Activated naive CD8-positive, alpha-beta T cell treated with anti-CD3 and anti-CD28 coated beads for 36 hours (primary cell): Measurements from ENCODE around the gene EPC1. TPM values are rescaled to one million over a fixed set of nuclear protein-coding genes. Genes with fewer than 3 reads are reported as not detected.
A peak's percentile ranks its signal among the peaks of the same experiment; 100 is the strongest.
"Not testable (repeated sequence)": the region's sequence is repeated elsewhere in the genome, so short reads cannot be mapped to it uniquely, and the experiment has no call there.

Experiments used
- DNase-seq: peaks from one replicate; pipeline ENCODE4 v3.0.0; 2021
- H3K27ac Mint-ChIP-seq: one replicate; pipeline ENCODE4 v1.8.0; 2022; ENCODE audit warnings: mild to moderate bottlenecking, moderate library complexity, mixed read lengths
- H3K27me3 Mint-ChIP-seq: one replicate; pipeline ENCODE4 v1.8.0; 2022; ENCODE audit warnings: mild to moderate bottlenecking, mixed read lengths
- H3K36me3 Mint-ChIP-seq: one replicate; pipeline ENCODE4 v1.8.0; 2021; ENCODE audit warnings: mild to moderate bottlenecking, mixed read lengths
- H3K4me1 Mint-ChIP-seq: one replicate; pipeline ENCODE4 v1.8.0; 2021; ENCODE audit warnings: mixed read lengths
- H3K4me3 Mint-ChIP-seq: one replicate; pipeline ENCODE4 v1.8.0; 2022; ENCODE audit warnings: mild to moderate bottlenecking, moderate library complexity, mixed read lengths
- H3K9me3 Mint-ChIP-seq: one replicate; pipeline ENCODE4 v1.8.0; 2022; ENCODE audit warnings: mixed read lengths
- total RNA-seq, 2 experiments: library from RNA; stranded (reverse); gene quantifications; one replicate each; pipeline ENCODE4 v1.2.3, GENCODE V29; 2021

EPC1 gene
- total RNA-seq, 2 experiments from 2014 or later, result 32.1 to 33.1 TPM

DNA sequence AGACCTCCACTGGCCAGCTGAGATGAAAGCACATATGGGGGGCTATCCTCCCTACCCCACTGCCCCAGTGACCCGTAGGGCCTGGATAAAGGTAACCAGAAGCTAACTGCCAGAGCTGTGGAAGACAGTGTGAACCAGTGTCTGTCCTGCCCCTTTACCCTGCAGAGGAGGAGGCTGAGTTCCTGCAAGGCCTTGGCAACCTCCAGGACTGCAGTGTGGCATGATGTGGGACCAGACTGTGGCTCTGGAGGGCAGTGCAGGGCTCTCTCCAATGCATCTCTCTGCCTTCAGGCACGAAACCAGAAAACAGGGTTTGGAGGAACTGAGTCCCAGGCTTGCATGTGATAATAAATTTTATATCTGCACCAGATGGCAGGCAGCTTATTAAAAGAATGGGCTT lies 93.1 kb downstream of the EPC1 start:
- H3K36me3 Mint-ChIP-seq, result no peaks in the 10 kb centered on the region
- H3K4me3 Mint-ChIP-seq, result no peak overlapping the region
- no peaks in the 10 kb centered on the region for H3K27me3 Mint-ChIP-seq
- no peak for DNase-seq
- H3K27ac Mint-ChIP-seq, result no peak overlapping the region
- H3K4me1 Mint-ChIP-seq, result peaks cover 22% of the 10 kb centered on the region
- no peaks in the 10 kb centered on the region for H3K9me3 Mint-ChIP-seq

DNA sequence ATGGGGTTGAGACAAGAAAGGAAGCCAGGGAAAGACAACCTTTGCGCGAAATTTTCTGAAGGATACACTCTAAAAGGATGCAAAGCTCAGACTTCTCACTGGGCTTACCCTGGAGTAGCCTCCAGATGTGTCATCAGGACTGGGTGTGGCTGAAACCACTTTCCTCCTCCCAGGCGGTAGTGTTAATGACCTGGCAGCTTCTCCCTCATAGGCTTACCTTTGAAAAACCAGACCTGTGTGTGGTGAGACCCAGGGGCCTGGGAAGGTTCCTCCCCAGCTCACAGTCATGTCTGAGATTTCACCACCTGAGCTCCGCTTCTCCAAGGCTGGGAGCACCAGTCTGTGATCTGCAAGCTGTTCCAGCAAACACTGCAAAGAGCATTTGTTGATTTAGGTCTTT lies 93.7 kb downstream of the EPC1 start:
- Mint-ChIP-seq H3K4me1 (peaks cover 22% of the 10 kb centered on the region), H3K4me3 (no peak overlapping the region), H3K27me3 (no peaks in the 10 kb centered on the region), H3K27ac (no peak overlapping the region), H3K9me3 (no peaks in the 10 kb centered on the region), H3K36me3 (no peaks in the 10 kb centered on the region)
- no peak for DNase-seq

DNA sequence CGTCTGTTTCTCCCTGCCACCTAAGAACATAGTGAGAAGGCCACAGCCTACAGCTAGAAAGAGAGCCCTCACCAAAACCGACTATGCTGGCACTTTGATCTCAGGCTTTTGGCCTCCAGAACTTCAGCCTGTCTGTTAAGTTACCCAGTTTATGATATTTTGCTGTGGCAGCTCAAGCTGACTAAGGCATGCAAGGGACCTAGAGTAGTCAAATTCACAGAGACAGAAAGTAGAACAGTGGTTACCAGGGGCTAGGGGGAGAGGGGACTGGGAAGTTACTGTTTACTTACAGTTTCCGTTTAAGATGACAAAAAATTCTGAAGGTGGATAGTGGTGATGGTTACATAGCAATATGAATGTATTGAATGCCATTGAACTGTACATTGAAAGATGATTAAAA lies 96.5 kb downstream of the EPC1 start:
- Mint-ChIP-seq H3K4me1 (peaks cover 18% of the 10 kb centered on the region), H3K27ac (peak overlapping the region; percentile 60)
- H3K36me3 Mint-ChIP-seq, H3K9me3 Mint-ChIP-seq, DNase-seq, H3K27me3 Mint-ChIP-seq, H3K4me3 Mint-ChIP-seq: not testable (repeated sequence)

DNA sequence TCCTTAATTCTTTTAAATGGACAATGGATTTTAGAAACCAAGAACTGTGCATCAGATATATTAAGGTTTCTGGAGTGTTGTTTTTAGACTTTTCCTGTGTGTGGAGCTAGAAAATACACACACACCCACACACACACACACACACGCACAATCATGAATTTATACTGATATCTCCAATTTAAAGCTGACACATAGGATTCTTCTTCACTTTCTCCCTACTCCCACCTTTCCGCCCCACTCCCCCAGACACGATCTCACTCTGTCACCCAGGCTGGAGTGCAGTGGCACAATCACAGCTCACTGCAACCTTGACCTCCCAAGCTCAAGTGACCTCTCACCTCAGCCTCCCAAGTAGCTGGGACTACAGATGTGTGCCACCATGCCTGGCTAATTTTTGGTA lies 100.3 kb downstream of the EPC1 start:
- H3K27ac Mint-ChIP-seq, result no peak overlapping the region
- no peaks in the 10 kb centered on the region for H3K9me3 Mint-ChIP-seq
- H3K27me3 Mint-ChIP-seq, result no peaks in the 10 kb centered on the region
- H3K36me3 Mint-ChIP-seq, result no peaks in the 10 kb centered on the region
- no peak overlapping the region for H3K4me3 Mint-ChIP-seq
- H3K4me1 Mint-ChIP-seq, result peaks cover 38% of the 10 kb centered on the region
- no peak for DNase-seq

DNA sequence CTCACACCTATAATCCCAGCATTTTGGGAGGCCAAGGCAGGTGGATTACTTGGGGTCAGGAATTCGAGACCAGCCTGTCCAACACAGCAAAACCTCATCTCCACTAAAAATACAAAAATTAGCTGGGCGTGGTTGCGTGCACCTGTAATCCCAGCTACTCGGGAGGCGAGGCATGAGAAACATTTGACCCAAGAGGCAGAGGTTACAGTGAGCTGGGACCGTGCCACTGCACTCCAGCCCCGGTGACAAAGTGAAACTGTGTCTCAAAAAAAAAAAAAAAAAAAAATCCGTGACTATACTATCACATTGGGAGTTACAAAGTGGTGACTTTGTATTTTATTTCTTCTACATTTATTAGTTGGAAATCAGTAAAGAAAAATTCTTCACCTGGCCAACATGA lies 101.2 kb downstream of the EPC1 start:
- no peaks in the 10 kb centered on the region for H3K27me3 Mint-ChIP-seq
- H3K27ac Mint-ChIP-seq, result no peak overlapping the region
- H3K4me3 Mint-ChIP-seq, result no peak overlapping the region
- H3K36me3 Mint-ChIP-seq, result no peaks in the 10 kb centered on the region
- H3K9me3 Mint-ChIP-seq, result no peaks in the 10 kb centered on the region
- DNase-seq, result no peak
- H3K4me1 Mint-ChIP-seq, result peaks cover 30% of the 10 kb centered on the region

DNA sequence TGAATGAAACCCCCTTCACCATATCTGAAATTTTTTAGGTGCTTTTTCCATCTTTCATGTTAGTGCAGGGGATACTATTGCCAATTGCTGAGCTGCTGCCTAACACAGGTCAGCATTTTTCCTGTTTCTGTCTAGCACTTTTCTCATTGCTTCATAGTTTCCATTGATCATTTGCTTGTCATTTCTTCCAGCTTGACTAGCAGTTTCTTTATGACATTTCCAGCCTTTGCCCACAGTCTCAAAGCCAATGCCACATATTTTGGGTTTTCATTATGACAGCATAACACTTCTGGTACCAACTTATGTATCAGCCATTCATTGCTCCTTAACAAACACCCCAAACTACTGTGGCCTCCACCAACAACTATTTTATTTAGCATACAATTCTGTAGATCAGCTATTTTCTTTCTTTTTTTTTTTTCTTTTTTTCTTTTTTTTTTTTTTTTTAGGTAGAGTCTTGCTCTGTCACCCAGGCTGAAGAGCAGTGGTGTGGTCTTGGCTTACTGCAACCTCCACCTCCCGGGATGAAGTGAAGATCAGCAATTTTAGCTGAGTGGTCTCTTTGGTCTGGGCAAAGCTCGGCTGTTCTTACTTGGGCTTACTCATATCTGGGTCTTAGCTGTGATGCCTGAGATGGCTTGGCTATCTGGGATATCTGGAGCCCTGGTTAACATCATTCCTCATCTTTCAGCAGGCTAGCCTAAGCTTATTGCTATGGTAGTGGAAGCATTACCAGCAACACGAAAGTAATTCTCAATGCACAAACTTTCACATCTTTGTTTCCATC lies 102.3 kb downstream of the EPC1 start:
- peak overlapping the region; percentile 79 for H3K27ac Mint-ChIP-seq
- no peaks in the 10 kb centered on the region for H3K36me3 Mint-ChIP-seq
- H3K4me3 Mint-ChIP-seq, result no peak overlapping the region
- no peaks in the 10 kb centered on the region for H3K27me3 Mint-ChIP-seq
- DNase-seq, result peak; percentile 24
- no peaks in the 10 kb centered on the region for H3K9me3 Mint-ChIP-seq
- H3K4me1 Mint-ChIP-seq, result peaks cover 24% of the 10 kb centered on the region

DNA sequence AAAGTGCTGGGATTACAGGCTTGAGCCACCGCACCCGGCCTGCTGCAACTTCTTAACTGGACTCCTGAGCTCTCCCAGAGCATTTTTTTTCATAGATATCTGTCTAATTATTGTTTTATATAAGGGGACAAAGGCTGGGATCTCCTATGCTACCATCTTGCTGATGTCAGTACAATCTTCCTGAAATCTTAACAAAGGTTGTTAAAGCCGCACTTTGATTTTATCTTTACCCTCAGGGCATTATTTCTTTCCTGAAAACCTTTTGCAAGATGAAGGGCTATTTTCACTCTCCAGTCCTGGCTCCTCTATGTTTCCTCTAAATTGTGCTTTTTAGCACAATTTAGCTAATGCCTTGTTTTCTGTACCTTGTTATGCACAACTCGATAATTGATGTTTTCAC lies 102.9 kb downstream of the EPC1 start:
- H3K9me3 Mint-ChIP-seq, result no peaks in the 10 kb centered on the region
- H3K27me3 Mint-ChIP-seq, result no peaks in the 10 kb centered on the region
- no peak for DNase-seq
- peaks cover 21% of the 10 kb centered on the region for H3K4me1 Mint-ChIP-seq
- no peak overlapping the region for H3K4me3 Mint-ChIP-seq
- H3K27ac Mint-ChIP-seq, result peak overlapping the region; percentile 79
- H3K36me3 Mint-ChIP-seq, result no peaks in the 10 kb centered on the region

DNA sequence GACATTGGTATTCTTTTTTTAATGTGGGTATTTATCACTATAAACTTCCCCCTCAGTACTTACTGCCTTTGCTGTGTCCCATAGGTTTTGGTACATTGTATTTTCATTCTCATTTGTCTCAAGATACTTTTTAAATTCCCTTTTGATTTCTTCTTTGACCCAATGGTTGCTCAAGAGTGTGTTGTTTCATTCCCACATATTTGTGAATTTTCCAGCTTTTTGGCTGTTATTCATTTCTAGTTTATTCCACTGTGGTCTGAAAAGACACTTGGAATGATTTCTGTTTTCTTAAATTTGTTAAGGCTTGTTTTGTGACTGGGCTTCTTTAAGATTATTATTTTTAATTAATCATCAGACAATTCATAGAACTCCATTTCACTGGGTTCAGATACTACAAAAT lies 105.0 kb downstream of the EPC1 start:
- Mint-ChIP-seq H3K27me3 (no peaks in the 10 kb centered on the region), H3K9me3 (no peaks in the 10 kb centered on the region), H3K4me3 (no peak overlapping the region), H3K4me1 (peaks cover 21% of the 10 kb centered on the region), H3K36me3 (no peaks in the 10 kb centered on the region), H3K27ac (no peak overlapping the region)
- no peak for DNase-seq

DNA sequence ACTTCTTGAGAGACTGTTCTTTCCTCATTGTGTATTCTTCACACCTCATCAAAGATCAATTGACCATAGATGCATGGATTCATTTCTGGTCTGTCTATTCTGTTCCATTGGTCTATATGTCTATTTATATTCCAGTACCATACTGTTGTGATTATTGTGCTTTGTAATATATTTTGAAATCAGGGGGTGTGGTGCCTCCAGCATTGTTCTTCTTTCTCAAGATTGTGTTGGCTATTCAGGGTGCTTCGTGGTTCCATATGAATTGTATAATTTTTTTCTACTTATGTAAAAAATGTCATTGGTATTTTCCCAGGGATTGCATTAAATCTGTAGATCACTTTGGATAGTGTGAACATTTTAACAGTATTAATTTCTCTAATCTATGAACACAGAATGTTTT lies 106.5 kb downstream of the EPC1 start:
- Mint-ChIP-seq H3K4me3 (no peak overlapping the region), H3K27ac (no peak overlapping the region), H3K4me1 (peaks cover 21% of the 10 kb centered on the region), H3K9me3 (no peaks in the 10 kb centered on the region), H3K27me3 (no peaks in the 10 kb centered on the region), H3K36me3 (no peaks in the 10 kb centered on the region)
- DNase-seq, result no peak

DNA sequence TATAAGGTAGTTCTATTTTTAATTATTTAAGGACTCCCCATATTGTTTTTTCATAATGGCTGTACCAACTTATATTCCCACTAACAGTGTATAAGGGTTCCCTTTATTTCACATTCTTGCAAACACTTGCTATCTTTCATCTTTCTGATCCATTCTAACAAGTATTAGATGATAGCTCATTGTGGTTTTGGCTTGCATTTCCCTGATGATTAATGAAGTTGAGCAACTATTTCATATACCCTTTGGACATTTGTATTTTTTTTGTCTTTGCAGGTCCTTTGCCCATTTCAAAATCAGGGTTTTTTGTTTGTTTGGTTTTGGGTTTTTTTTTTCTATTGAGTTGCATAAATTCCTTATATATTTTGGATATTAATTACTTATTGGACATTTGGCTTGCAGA lies 107.2 kb downstream of the EPC1 start:
- Mint-ChIP-seq H3K9me3 (no peaks in the 10 kb centered on the region), H3K36me3 (no peaks in the 10 kb centered on the region), H3K4me1 (peaks cover 18% of the 10 kb centered on the region), H3K27ac (no peak overlapping the region), H3K4me3 (no peak overlapping the region), H3K27me3 (no peaks in the 10 kb centered on the region)
- no peak for DNase-seq

DNA sequence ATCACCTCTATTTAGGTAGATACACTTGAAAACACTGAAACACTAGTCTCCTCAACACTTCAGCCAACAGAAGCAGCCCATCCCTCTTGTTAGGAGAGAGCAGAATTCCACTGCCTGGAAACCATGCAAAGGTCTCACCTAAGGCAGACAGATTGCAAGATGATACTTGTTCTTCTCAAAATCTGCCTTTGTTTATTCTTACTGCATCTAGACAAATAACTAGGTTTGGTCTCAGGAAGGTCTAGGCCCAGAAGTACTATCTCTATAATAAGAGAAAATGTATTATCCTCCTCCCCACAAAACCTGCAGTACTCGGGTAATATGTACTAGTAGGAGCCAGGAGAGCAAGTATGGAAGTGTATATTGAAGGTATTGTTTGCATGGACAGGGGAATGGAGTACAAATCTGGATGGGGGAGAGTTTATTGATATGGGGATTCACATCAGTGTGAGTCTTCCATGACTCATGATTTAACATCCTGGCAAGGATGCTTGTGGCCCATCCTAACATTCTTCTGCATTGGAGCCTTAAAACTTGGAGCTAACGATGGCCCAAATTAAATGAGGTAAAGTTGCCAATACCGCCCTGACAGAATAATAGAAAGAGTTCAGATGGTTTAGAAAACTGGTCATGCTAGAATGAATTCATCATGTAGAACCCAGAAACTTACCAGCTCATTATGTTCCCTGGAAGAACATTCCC lies 109.2 kb downstream of the EPC1 start:
- H3K9me3 Mint-ChIP-seq, result peaks cover 2% of the 10 kb centered on the region
- H3K4me1 Mint-ChIP-seq, result peaks cover 3% of the 10 kb centered on the region
- no peak for DNase-seq
- no peak overlapping the region for H3K27ac Mint-ChIP-seq
- H3K27me3 Mint-ChIP-seq, result no peaks in the 10 kb centered on the region
- no peak overlapping the region for H3K4me3 Mint-ChIP-seq
- no peaks in the 10 kb centered on the region for H3K36me3 Mint-ChIP-seq

DNA sequence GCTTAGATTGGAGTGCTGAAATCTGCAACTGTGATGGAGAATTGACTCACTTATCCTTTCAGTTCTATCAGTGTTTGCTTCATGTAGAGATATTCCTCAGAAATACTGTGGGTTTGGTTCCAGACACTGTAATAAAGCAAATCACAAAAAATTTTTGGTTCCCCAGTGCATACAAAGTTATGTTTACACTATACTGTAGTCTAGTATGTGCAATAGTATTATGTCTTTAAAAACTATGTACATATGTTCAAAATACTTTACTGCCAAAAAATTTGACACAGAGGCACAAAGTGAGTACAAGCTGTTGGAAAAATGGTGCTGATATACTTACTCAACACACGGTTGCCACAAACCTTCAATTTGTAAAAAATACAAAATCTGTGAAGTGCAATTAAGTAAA lies 112.5 kb downstream of the EPC1 start:
- DNase-seq, result no peak
- Mint-ChIP-seq H3K27ac (no peak overlapping the region), H3K4me1 (no peaks in the 10 kb centered on the region), H3K9me3 (peaks cover 2% of the 10 kb centered on the region), H3K27me3 (no peaks in the 10 kb centered on the region), H3K36me3 (no peaks in the 10 kb centered on the region), H3K4me3 (no peak overlapping the region)

DNA sequence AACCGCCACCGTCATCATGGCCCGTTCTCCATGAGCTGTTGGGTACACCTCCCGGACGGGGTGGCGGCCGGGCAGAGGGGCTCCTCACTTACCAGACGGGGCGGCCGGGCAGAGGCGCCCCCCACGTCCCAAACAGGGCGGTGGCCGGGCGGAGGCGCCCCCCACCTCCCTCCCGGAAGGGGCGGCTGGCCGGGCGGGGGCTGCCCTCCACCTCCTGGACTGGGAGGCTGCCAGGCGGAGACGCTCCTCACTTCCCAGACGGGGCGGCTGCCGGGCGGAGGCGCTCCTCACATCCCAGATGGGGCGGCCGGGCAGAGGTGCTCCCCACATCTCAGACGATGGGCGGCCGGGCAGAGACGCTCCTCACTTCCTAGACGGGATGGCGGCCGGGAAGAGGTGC lies 113.6 kb downstream of the EPC1 start:
- not testable (repeated sequence) for DNase-seq, H3K4me3 Mint-ChIP-seq, H3K36me3 Mint-ChIP-seq, H3K4me1 Mint-ChIP-seq, H3K27me3 Mint-ChIP-seq, H3K9me3 Mint-ChIP-seq, H3K27ac Mint-ChIP-seq

DNA sequence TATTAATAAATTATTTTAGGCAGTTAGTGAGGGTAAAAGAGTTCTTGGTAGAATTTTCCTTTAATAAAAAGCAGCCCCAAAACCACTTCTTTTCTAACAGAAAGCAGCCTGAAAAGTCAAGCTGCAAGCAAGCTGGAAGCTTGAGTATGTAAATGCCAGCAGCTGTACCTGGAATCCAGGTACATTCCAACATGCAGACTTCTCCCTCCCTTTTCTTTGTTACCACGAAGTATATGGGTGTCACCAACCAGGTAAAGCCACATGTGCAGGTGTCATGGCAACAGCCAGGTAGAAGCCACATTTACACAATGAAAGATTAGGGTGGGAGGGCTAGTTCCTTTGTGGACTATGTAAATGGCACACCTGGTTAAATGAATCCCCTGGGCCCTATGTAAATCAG lies 114.6 kb downstream of the EPC1 start:
- DNase-seq, result no peak
- no peaks in the 10 kb centered on the region for H3K4me1 Mint-ChIP-seq
- no peaks in the 10 kb centered on the region for H3K36me3 Mint-ChIP-seq
- H3K4me3 Mint-ChIP-seq, result no peak overlapping the region
- H3K9me3 Mint-ChIP-seq, result peaks cover 2% of the 10 kb centered on the region
- no peak overlapping the region for H3K27ac Mint-ChIP-seq
- H3K27me3 Mint-ChIP-seq, result no peaks in the 10 kb centered on the region

DNA sequence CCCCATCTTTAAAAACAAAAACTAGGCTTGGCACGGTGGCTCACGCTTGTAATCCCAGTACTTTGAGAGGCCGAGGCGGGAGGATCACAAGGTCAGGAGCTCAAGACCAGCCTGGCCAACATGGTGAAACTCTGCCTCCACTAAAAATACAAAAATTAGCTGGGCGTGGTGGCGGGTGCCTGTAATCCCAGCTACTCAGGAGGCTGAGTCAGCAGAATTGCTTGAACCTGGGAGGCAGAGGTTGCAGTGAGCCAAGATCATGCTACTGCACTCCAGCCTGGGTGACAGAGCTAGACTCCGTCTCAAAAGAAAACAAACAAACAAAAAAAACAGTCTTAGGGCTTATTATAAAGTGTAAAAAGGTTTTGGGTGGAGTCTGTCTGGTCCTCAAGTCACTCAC lies 117.2 kb downstream of the EPC1 start:
- not testable (repeated sequence) for H3K27ac Mint-ChIP-seq, H3K4me1 Mint-ChIP-seq, H3K36me3 Mint-ChIP-seq, H3K9me3 Mint-ChIP-seq, H3K4me3 Mint-ChIP-seq, H3K27me3 Mint-ChIP-seq, DNase-seq

DNA sequence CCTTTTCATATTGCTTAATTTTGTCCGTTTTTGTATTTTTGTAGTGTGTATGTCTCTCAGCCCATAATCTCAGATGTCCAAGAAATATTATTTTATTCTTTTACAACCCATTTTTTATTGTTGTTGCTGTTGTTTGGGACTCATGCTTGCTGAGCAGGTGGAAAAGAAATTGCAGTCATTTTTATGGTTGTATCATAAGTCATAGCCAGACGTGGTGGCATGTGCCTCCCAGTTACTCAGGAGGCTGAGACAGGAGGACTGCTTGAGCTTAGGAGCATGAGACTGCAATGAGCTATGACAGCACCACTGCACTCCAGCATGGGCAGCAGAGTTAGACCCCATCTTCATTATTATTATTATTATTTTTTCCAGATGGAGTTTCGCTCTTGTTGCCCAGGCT lies 117.8 kb downstream of the EPC1 start:
- H3K4me1 Mint-ChIP-seq, result no peaks in the 10 kb centered on the region
- H3K27me3 Mint-ChIP-seq, result no peaks in the 10 kb centered on the region
- no peak overlapping the region for H3K27ac Mint-ChIP-seq
- H3K36me3 Mint-ChIP-seq, result no peaks in the 10 kb centered on the region
- DNase-seq, result no peak
- no peak overlapping the region for H3K4me3 Mint-ChIP-seq
- H3K9me3 Mint-ChIP-seq, result peaks cover under 1% of the 10 kb centered on the region
